ENCODE measurements around the gene HDGFL2.
"Not testable (repeated sequence)": the region's sequence is repeated elsewhere in the genome, so short reads cannot be mapped to it uniquely, and the experiment has no call there.

The HDGFL2 gene

DNA sequence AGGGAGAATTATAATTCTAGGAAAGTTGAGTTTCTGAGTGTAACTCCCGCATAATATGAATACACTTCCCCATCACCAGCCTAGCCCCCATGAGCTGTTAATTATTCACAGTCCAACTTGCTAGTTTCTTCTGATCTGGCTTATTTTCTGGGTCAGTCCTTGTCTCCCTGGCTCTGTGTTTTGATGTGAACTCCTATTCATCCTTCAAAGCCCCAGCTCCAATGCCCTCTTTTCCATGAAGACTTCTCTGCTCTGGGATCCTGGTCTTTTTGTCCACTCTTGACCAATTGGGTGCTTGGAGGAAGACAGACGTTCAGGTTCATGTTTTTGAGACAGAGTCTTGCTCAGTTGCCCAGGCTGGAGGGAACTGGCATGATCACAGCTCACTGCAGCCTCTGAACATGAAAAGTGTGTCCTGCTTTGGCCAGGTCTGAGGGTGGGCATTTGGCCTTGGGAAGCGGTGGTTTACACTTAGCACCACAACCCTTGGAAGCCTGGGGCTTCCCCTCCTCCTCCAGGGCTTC, 67.1 kb downstream of the HDGFL2 start:
- peaks cover 7% of the 10 kb centered on the region for H3K27me3 ChIP-seq (ENCODE audit: insufficient read depth, low read length)
- no peaks in the 10 kb centered on the region for H3K9me3 ChIP-seq (ENCODE audit: insufficient read depth, low read depth, low read length)
- H3K36me3 ChIP-seq (ENCODE audit: insufficient read depth, low read depth, low read length) = no peaks in the 10 kb centered on the region
- no peak overlapping the region for H3K4me3 ChIP-seq (ENCODE audit: low read length)
- no peaks in the 10 kb centered on the region; the same call in 1 of the 2 replicates for H3K4me1 ChIP-seq (ENCODE audit: insufficient read depth, low read length)
- H3K9ac ChIP-seq (ENCODE audit: low read depth, low read length) = no peak overlapping the region
- no peak overlapping the region for H3K27ac ChIP-seq (ENCODE audit: low read length)

DNA sequence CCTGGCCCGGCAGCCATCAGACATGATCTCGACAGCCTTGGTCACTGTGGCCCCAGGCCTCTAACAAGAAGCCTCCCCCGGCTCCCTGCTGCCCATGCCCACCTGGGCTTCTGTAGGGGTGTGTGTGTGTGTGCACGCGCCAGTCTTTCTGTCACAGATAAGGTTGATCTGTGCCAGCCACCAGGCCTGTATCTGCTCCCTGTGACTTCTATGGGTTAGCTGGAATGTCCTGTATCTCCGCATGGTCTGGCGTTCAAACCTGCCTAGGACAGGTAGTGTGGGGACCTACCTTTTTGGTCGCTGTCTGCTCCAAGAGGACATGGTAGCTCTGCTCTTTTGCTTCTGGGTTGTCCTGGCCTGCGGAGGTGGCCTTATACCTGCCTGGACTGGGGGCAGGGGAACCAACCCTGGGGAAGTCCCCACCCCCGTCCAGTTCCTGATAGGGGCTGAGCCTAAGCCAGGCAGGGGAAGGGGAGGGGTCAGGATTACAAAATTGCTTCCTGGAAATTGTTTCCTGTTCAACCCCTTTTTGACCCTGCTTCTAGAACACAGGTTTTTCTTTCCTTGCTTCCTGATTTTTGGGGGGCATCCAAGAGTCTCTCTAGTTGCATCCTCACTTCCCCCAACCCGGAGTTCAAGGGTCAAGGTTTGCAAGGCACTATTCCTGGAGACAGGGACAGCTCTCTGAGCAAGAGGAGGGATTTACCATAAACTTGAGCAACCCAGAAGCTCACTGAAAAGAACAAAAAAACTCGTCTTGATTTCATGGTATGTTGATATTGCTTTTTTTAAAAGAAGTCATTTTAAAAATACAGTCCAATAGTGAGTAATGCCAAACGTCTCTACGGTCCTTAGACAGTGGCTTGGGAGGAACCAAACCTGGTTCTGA, 67.8 kb downstream of the HDGFL2 start, which contains the start of gene LRG1:
Gene LRG1 (minus strand): TSS at position 344 of the 889 bp plus-strand sequence. CDS start 23 bp downstream, at position 321.
- Histone ChIP-seq H3K27me3 (ENCODE audit: insufficient read depth, low read length) (0 out of 2 replicates have a peak, but pooled peaks cover under 1% of the 10 kb centered on the region), H3K4me3 (ENCODE audit: low read length) (peak within 1 kb of the TSS; percentile 28; the same call in 1 of the 2 replicates), H3K9ac (ENCODE audit: low read depth, low read length) (no peak within 1 kb of the TSS), H3K36me3 (ENCODE audit: insufficient read depth, low read depth, low read length) (no peaks in the 10 kb centered on the region), H3K4me1 (ENCODE audit: insufficient read depth, low read length) (no peaks in the 10 kb centered on the region; the same call in 1 of the 2 replicates), H3K9me3 (ENCODE audit: insufficient read depth, low read depth, low read length) (no peaks in the 10 kb centered on the region), H3K27ac (ENCODE audit: low read length) (no peak within 1 kb of the TSS)

DNA sequence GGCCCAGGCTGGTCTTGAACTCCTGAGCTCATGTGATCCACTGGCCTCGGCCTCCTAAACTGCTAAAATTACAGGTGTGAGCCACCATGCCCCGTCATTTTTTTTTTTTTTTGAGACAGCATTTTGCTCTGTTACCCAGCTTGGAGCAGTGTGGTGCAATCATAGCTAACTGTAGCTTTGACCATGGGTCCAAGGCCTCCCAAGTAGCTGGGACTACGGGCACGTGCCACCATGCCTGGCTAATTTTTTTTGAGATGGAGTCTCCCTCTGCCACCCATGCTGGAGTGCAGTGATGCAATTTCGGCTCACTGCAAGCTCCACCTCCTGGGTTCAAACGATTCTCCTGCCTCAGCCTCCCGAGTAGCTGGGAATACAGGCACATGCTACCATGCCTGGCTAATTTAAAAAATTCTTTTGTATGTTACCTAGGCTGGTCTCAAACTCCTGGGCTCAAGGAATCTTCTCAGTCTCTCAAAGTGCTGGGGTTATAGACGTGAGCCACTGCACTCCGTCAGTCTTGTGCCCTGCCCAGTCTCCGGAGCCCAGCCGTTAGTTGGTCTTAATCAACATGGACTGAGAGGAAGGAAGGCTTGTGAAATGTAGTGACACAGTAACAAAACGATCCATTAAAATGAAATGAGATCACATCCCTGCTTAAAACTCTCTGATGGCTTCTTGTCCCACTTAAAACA, 69.2 kb downstream of the HDGFL2 start:
- no peaks in the 10 kb centered on the region for H3K9me3 ChIP-seq (ENCODE audit: insufficient read depth, low read depth, low read length)
- no peak overlapping the region for H3K9ac ChIP-seq (ENCODE audit: low read depth, low read length)
- H3K36me3 ChIP-seq (ENCODE audit: insufficient read depth, low read depth, low read length) = no peaks in the 10 kb centered on the region
- H3K4me3 ChIP-seq (ENCODE audit: low read length) = no peak overlapping the region
- no peak overlapping the region for H3K27ac ChIP-seq (ENCODE audit: low read length)
- H3K4me1 ChIP-seq (ENCODE audit: insufficient read depth, low read length) = no peaks in the 10 kb centered on the region
- no peaks in the 10 kb centered on the region for H3K27me3 ChIP-seq (ENCODE audit: insufficient read depth, low read length)

DNA sequence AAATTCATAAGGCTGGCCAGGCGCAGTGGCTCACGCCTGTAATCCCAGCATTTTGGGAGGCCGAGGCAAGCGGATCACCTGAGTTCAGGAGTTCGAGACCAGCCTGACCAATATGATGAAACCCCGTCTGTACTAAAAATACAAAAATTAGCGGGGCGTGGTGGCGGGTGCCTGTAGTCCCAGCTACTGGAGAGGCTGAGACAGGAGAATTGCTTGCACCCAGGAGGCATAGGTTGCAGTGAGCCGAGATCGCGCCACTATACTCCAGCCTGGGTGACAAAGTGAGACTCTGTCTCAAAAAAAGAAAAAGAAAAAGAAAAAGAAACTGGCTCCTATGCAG, 69.7 kb downstream of the HDGFL2 start:
- not testable (repeated sequence) for H3K9ac ChIP-seq (ENCODE audit: low read depth, low read length); H3K4me3 ChIP-seq (ENCODE audit: low read length); H3K27me3 ChIP-seq (ENCODE audit: insufficient read depth, low read length); H3K36me3 ChIP-seq (ENCODE audit: insufficient read depth, low read depth, low read length); H3K9me3 ChIP-seq (ENCODE audit: insufficient read depth, low read depth, low read length); H3K4me1 ChIP-seq (ENCODE audit: insufficient read depth, low read length); H3K27ac ChIP-seq (ENCODE audit: low read length)

DNA sequence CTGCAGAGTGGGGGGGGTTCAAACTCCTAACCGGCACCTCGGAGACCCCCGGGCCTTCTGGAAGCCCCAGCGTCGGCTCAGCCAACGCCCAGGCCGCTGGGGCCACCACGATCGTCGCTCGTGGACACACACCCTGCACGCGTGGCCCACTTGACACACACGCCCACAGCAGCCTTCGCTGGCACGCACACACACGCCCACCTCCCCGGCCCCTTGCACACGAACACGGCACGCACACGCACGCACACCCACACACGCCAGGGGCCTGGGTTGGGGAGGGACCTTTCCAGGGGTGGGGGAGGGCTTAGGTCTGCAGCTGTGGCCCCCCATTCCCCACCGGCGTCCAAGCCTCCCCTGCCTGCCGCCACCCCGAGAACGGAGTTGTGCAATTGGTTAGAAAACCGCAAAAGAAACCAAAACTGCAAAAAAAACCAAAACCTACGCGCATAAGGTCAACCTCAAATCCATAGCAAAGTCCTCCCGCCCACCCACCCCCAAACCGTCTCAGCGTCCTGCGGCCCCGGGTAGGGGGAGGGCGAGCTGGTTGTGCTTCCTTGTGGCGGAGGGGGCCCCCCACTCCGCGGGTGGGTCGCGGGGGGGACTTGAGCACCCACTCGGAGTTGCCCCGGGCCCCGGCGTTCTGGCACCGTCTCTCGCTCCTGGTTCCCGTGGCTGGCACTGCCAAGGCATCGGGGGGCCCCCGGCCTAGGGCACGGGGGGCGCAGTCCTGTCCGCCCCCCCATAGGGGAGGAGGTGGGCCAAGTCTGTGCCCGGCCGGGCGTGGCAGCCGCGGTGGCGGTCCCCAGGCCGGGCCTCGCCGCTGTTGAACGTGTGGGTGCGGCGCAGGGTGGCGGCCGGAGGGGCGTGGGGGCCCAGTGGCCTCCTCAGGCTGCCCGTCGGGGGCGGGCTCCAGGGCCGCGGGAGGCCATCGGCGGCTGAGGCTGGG, 71.1 kb downstream of the HDGFL2 start:
- Histone ChIP-seq H3K27ac (ENCODE audit: low read length) (no peak overlapping the region), H3K27me3 (ENCODE audit: insufficient read depth, low read length) (no peaks in the 10 kb centered on the region), H3K9me3 (ENCODE audit: insufficient read depth, low read depth, low read length) (no peaks in the 10 kb centered on the region), H3K4me1 (ENCODE audit: insufficient read depth, low read length) (no peaks in the 10 kb centered on the region), H3K9ac (ENCODE audit: low read depth, low read length) (no peak overlapping the region), H3K4me3 (ENCODE audit: low read length) (no peak overlapping the region), H3K36me3 (ENCODE audit: insufficient read depth, low read depth, low read length) (no peaks in the 10 kb centered on the region)

DNA sequence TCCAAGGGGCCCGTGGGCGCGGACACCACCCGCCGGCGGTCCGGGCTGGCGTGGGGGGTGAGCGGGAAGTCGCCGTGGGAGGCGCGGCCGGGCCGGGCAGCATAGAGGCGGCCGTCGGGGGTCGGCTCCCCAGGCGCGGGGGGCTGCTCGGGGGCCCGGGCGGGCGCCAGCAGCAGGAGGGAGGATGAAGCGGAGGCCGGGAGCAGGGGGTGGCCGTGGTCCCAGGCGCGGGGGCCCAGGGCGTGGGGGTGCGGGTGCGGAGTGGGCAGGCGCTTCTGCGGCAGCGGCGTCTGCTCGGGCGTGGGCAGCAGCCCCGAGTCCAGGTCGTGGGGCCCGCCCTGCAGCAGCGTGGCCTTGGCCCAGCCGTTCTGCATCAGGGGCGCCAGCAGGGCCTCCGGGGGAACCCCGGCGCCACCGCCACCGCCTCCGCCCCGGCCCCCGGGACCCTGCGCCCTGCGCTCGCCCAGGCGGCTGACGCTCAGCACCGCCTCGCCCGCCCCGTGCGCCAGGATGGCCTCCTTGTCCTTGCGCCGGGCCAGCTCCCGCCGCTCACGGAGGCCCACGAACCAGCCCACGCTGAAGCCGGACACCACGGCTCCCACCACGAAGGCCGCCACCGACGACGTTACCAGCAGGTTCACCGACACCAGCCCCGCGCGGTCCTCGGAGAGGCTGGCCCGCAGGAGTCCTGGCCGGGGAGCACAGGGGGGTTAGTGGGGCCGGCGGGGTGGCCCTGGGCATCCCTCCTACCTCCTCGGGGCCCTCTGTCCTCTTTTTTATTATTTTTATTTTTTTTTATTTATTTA, 71.9 kb downstream of the HDGFL2 start:
- H3K27ac ChIP-seq (ENCODE audit: low read length) = no peak overlapping the region
- 0 out of 2 replicates have a peak, but pooled peaks cover 3% of the 10 kb centered on the region for H3K36me3 ChIP-seq (ENCODE audit: insufficient read depth, low read depth, low read length)
- H3K9me3 ChIP-seq (ENCODE audit: insufficient read depth, low read depth, low read length) = no peaks in the 10 kb centered on the region

DNA sequence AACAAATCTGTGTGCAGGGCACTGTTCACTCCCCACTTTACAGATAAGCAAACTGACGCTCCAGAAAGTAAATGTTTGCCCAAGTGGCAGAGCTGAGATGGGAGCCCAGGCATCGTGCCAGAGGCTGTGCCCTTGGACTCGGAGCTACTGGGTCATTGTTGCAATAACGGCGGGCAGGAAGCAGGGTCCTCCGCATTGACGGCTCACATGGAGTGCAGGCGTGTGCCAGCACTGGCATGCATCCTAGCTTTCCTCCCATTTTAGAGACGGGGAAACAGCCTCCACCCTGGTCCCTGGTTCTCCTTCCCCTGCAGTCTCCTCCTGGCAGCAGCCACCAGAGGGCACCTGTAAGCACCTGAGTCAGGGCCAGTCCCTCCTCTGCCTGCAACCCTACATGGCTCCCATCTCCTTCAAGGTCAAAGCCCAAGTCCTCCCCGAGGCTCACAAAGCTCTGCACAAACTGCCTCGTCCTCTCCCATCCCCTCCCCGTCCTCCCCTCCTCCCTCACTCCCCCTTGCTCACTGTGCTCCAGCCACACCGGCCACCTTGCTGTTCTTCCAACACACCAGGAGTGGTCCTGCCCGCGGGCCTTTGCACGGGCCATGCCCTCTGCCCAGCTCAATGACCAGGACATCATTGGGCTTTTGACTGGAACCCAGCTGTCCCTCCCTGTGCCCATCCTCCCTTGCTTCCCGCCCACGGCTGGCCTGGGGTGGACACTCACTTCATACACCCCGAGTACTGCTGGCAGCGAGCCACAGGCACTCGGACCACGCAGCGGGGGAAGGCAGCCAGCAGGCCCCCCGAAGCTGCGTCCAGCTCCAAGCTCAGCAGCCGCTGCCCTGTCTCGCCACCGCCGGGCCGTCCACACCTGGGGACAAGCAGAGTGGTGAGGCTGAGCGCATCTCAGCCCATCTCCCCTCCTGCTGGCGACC, 75.5 kb downstream of the HDGFL2 start:
- Histone ChIP-seq H3K4me3 (ENCODE audit: low read length) (no peak overlapping the region), H3K9ac (ENCODE audit: low read depth, low read length) (no peak overlapping the region), H3K9me3 (ENCODE audit: insufficient read depth, low read depth, low read length) (no peaks in the 10 kb centered on the region), H3K27ac (ENCODE audit: low read length) (no peak overlapping the region), H3K27me3 (ENCODE audit: insufficient read depth, low read length) (no peaks in the 10 kb centered on the region), H3K36me3 (ENCODE audit: insufficient read depth, low read depth, low read length) (peaks cover 25% of the 10 kb centered on the region), H3K4me1 (ENCODE audit: insufficient read depth, low read length) (no peaks in the 10 kb centered on the region)

More for the DNA sequence above, 71.9 kb downstream of the HDGFL2 start:
- Histone ChIP-seq H3K4me1 (ENCODE audit: insufficient read depth, low read length) (no peaks in the 10 kb centered on the region), H3K27me3 (ENCODE audit: insufficient read depth, low read length) (no peaks in the 10 kb centered on the region), H3K9ac (ENCODE audit: low read depth, low read length) (no peak overlapping the region), H3K4me3 (ENCODE audit: low read length) (no peak overlapping the region)

DNA sequence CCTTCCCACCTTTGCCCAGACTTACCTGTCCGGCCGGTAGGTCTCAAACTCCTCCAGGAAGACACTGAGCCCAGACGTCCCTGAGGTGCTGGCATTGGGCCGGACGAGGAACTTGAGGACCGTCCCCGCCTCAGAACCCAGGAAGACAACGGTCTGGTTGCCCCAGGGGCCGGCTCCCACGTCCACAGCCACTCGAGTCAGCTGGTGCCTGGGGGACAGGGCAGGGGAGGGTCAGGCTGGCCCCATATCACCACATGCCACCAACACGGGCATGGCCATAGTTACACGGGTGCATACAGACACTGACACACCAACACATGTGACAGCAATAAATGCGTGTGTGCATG, 76.1 kb downstream of the HDGFL2 start:
- no peaks in the 10 kb centered on the region for H3K9me3 ChIP-seq (ENCODE audit: insufficient read depth, low read depth, low read length)
- H3K27me3 ChIP-seq (ENCODE audit: insufficient read depth, low read length) = no peaks in the 10 kb centered on the region
- H3K36me3 ChIP-seq (ENCODE audit: insufficient read depth, low read depth, low read length) = peaks cover 31% of the 10 kb centered on the region
- H3K27ac ChIP-seq (ENCODE audit: low read length) = no peak overlapping the region
- H3K9ac ChIP-seq (ENCODE audit: low read depth, low read length) = no peak overlapping the region
- no peaks in the 10 kb centered on the region for H3K4me1 ChIP-seq (ENCODE audit: insufficient read depth, low read length)
- H3K4me3 ChIP-seq (ENCODE audit: low read length) = no peak overlapping the region

DNA sequence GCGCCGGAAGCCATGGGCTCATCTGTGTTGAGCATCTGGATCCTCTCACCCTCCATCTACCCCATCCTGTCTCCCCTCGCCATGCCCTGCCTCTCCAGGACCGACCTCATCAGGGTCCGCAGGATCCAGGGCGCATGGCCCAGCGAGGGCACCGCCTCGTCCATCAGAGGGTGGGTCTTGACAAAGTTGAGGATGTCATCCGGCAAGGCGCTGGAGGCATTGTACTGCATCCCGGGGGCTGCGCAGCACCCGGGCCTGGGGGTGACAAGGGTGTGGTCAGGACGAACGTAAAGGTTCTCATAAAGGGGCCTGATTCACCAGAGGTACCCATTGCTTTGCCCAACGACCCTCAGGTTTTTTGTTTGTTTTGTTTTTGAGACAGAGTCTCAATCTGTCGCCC, 77.9 kb downstream of the HDGFL2 start:
- Histone ChIP-seq H3K27me3 (ENCODE audit: insufficient read depth, low read length) (no peaks in the 10 kb centered on the region), H3K4me1 (ENCODE audit: insufficient read depth, low read length) (no peaks in the 10 kb centered on the region), H3K9ac (ENCODE audit: low read depth, low read length) (no peak overlapping the region), H3K4me3 (ENCODE audit: low read length) (no peak overlapping the region), H3K27ac (ENCODE audit: low read length) (no peak overlapping the region), H3K9me3 (ENCODE audit: insufficient read depth, low read depth, low read length) (no peaks in the 10 kb centered on the region), H3K36me3 (ENCODE audit: insufficient read depth, low read depth, low read length) (peaks cover 48% of the 10 kb centered on the region)

DNA sequence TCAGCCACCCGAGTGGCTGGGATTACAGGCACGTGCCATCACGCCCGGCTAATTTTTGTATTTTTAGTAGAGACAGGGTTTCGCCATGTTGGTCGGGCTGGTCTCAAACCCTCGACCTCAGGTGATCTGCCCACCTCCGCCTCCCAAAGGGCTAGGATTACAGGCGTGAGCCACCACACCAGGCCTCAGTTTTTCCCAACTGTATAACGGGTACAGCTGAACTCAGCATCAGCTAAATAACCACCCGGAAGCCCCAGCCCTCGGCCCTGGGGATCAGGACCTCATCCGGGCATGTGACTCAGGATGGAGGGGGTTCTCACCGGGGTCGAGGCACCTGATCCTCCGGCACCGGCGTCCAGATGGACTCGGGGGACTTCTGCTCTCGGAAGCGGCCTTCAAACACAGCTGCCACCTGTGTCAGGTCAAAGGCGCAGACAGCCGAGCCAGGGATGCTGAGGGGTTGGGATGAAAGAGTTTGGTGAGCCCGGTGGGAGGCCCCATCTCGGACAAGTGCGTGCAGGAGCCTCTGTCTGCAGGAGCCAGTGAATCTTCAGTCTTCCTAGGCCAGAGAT, 78.5 kb downstream of the HDGFL2 start:
- H3K9me3 ChIP-seq (ENCODE audit: insufficient read depth, low read depth, low read length) = no peaks in the 10 kb centered on the region
- H3K9ac ChIP-seq (ENCODE audit: low read depth, low read length) = no peak overlapping the region
- no peak overlapping the region for H3K4me3 ChIP-seq (ENCODE audit: low read length)
- no peaks in the 10 kb centered on the region for H3K4me1 ChIP-seq (ENCODE audit: insufficient read depth, low read length)
- H3K27me3 ChIP-seq (ENCODE audit: insufficient read depth, low read length) = no peaks in the 10 kb centered on the region
- peaks cover 54% of the 10 kb centered on the region for H3K36me3 ChIP-seq (ENCODE audit: insufficient read depth, low read depth, low read length)
- no peak overlapping the region for H3K27ac ChIP-seq (ENCODE audit: low read length)

All from iPS-20b (cell line).